ENCODE results near the gene VASP.

VASP gene

GRCh38 chr19:45506989-45507871, at the start of gene VASP:
Gene VASP (plus strand): TSS chr19:45507479. CDS start chr19:45507772, 293 bp downstream.
- Histone ChIP-seq H3K4me1 (ENCODE audit: control insufficient read depth, insufficient read depth, low read length) (peaks cover 34% of the 10 kb centered on the region), H3K9ac (ENCODE audit: low read length) (peak within 1 kb of the TSS; percentile 100)

GRCh38 chr19:45457776-45458175, 49.5 kb upstream of the VASP start:
- Histone ChIP-seq H3K36me3 (ENCODE audit: control insufficient read depth, insufficient read depth, low read length) (no peaks in the 10 kb centered on the region), H3K4me3 (ENCODE audit: low read length) (no peak overlapping the region), H3K9me3 (ENCODE audit: control insufficient read depth, low read length) (no peaks in the 10 kb centered on the region), H3K4me1 (ENCODE audit: control insufficient read depth, insufficient read depth, low read length) (peaks cover 18% of the 10 kb centered on the region), H3K27me3 (ENCODE audit: control insufficient read depth, insufficient read depth, low read length) (no peaks in the 10 kb centered on the region), H3K9ac (ENCODE audit: low read length) (no peak overlapping the region)

More at GRCh38 chr19:45506989-45507871, at the start of gene VASP:
- H3K36me3 ChIP-seq (ENCODE audit: control insufficient read depth, insufficient read depth, low read length): no peaks in the 10 kb centered on the region
- H3K27me3 ChIP-seq (ENCODE audit: control insufficient read depth, insufficient read depth, low read length): no peaks in the 10 kb centered on the region
- H3K4me3 ChIP-seq (ENCODE audit: low read length): peak within 1 kb of the TSS; percentile 93
- H3K9me3 ChIP-seq (ENCODE audit: control insufficient read depth, low read length): no peaks in the 10 kb centered on the region

GRCh38 chr19:45460807-45461347, 46.4 kb upstream of the VASP start:
- no peak overlapping the region for H3K9ac ChIP-seq (ENCODE audit: low read length)
- H3K27me3 ChIP-seq (ENCODE audit: control insufficient read depth, insufficient read depth, low read length): peaks cover 4% of the 10 kb centered on the region
- peaks cover 8% of the 10 kb centered on the region for H3K4me1 ChIP-seq (ENCODE audit: control insufficient read depth, insufficient read depth, low read length)
- H3K4me3 ChIP-seq (ENCODE audit: low read length): no peak overlapping the region
- H3K9me3 ChIP-seq (ENCODE audit: control insufficient read depth, low read length): no peaks in the 10 kb centered on the region
- H3K36me3 ChIP-seq (ENCODE audit: control insufficient read depth, insufficient read depth, low read length): no peaks in the 10 kb centered on the region

GRCh38 chr19:45462174-45462573, 45.1 kb upstream of the VASP start:
- H3K9me3 ChIP-seq (ENCODE audit: control insufficient read depth, low read length): no peaks in the 10 kb centered on the region
- H3K4me1 ChIP-seq (ENCODE audit: control insufficient read depth, insufficient read depth, low read length): peaks cover 3% of the 10 kb centered on the region
- H3K27me3 ChIP-seq (ENCODE audit: control insufficient read depth, insufficient read depth, low read length): peaks cover 6% of the 10 kb centered on the region
- no peaks in the 10 kb centered on the region for H3K36me3 ChIP-seq (ENCODE audit: control insufficient read depth, insufficient read depth, low read length)
- H3K9ac ChIP-seq (ENCODE audit: low read length): no peak overlapping the region
- no peak overlapping the region for H3K4me3 ChIP-seq (ENCODE audit: low read length)

- Histone ChIP-seq H3K9me3 (ENCODE audit: control insufficient read depth, low read length) (no peaks in the 10 kb centered on the region), H3K9ac (ENCODE audit: low read length) (no peak overlapping the region), H3K4me1 (ENCODE audit: control insufficient read depth, insufficient read depth, low read length) (peaks cover 10% of the 10 kb centered on the region), H3K27me3 (ENCODE audit: control insufficient read depth, insufficient read depth, low read length) (peaks cover 9% of the 10 kb centered on the region), H3K4me3 (ENCODE audit: low read length) (no peak overlapping the region), H3K36me3 (ENCODE audit: control insufficient read depth, insufficient read depth, low read length) (no peaks in the 10 kb centered on the region)
These were observed 44.0 kb upstream of the VASP start for GRCh38 chr19:45463241-45463640.

GRCh38 chr19:45464274-45464673, 43.0 kb upstream of the VASP start:
- Histone ChIP-seq H3K27me3 (ENCODE audit: control insufficient read depth, insufficient read depth, low read length) (peaks cover 9% of the 10 kb centered on the region), H3K9ac (ENCODE audit: low read length) (no peak overlapping the region), H3K36me3 (ENCODE audit: control insufficient read depth, insufficient read depth, low read length) (no peaks in the 10 kb centered on the region), H3K9me3 (ENCODE audit: control insufficient read depth, low read length) (no peaks in the 10 kb centered on the region), H3K4me3 (ENCODE audit: low read length) (no peak overlapping the region), H3K4me1 (ENCODE audit: control insufficient read depth, insufficient read depth, low read length) (peaks cover 15% of the 10 kb centered on the region)

GRCh38 chr19:45464852-45465441, 42.3 kb upstream of the VASP start:
- Histone ChIP-seq H3K9ac (ENCODE audit: low read length) (no peak overlapping the region), H3K36me3 (ENCODE audit: control insufficient read depth, insufficient read depth, low read length) (no peaks in the 10 kb centered on the region), H3K9me3 (ENCODE audit: control insufficient read depth, low read length) (no peaks in the 10 kb centered on the region), H3K4me3 (ENCODE audit: low read length) (no peak overlapping the region), H3K4me1 (ENCODE audit: control insufficient read depth, insufficient read depth, low read length) (peaks cover 17% of the 10 kb centered on the region), H3K27me3 (ENCODE audit: control insufficient read depth, insufficient read depth, low read length) (peaks cover 9% of the 10 kb centered on the region)

GRCh38 chr19:45467115-45467455, 40.2 kb upstream of the VASP start:
- Histone ChIP-seq H3K9ac (ENCODE audit: low read length) (peak overlapping the region; percentile 92), H3K4me3 (ENCODE audit: low read length) (peak overlapping the region; percentile 51), H3K9me3 (ENCODE audit: control insufficient read depth, low read length) (no peaks in the 10 kb centered on the region), H3K27me3 (ENCODE audit: control insufficient read depth, insufficient read depth, low read length) (peaks cover 22% of the 10 kb centered on the region), H3K36me3 (ENCODE audit: control insufficient read depth, insufficient read depth, low read length) (no peaks in the 10 kb centered on the region), H3K4me1 (ENCODE audit: control insufficient read depth, insufficient read depth, low read length) (peaks cover 21% of the 10 kb centered on the region)

- H3K9ac ChIP-seq (ENCODE audit: low read length): peak within 1 kb of the TSS; percentile 92
- H3K9me3 ChIP-seq (ENCODE audit: control insufficient read depth, low read length): no peaks in the 10 kb centered on the region
- peaks cover 27% of the 10 kb centered on the region for H3K27me3 ChIP-seq (ENCODE audit: control insufficient read depth, insufficient read depth, low read length)
- H3K36me3 ChIP-seq (ENCODE audit: control insufficient read depth, insufficient read depth, low read length): no peaks in the 10 kb centered on the region
- peaks cover 21% of the 10 kb centered on the region for H3K4me1 ChIP-seq (ENCODE audit: control insufficient read depth, insufficient read depth, low read length)
- peak within 1 kb of the TSS; percentile 51 for H3K4me3 ChIP-seq (ENCODE audit: low read length)
These were observed 39.7 kb upstream of the VASP start, which contains the start of gene FOSB for GRCh38 chr19:45467456-45468158. Gene FOSB (plus strand): TSS chr19:45467996. CDS start chr19:45468587, 591 bp downstream.

- no peaks in the 10 kb centered on the region for H3K9me3 ChIP-seq (ENCODE audit: control insufficient read depth, low read length)
- H3K4me1 ChIP-seq (ENCODE audit: control insufficient read depth, insufficient read depth, low read length): peaks cover 21% of the 10 kb centered on the region
- H3K9ac ChIP-seq (ENCODE audit: low read length): peak overlapping the region; percentile 92
- H3K4me3 ChIP-seq (ENCODE audit: low read length): peak overlapping the region; percentile 51
- no peaks in the 10 kb centered on the region for H3K36me3 ChIP-seq (ENCODE audit: control insufficient read depth, insufficient read depth, low read length)
- peaks cover 31% of the 10 kb centered on the region for H3K27me3 ChIP-seq (ENCODE audit: control insufficient read depth, insufficient read depth, low read length)
These were observed 39.1 kb upstream of the VASP start for GRCh38 chr19:45468159-45468651.

- peaks cover 34% of the 10 kb centered on the region for H3K27me3 ChIP-seq (ENCODE audit: control insufficient read depth, insufficient read depth, low read length)
- H3K36me3 ChIP-seq (ENCODE audit: control insufficient read depth, insufficient read depth, low read length): no peaks in the 10 kb centered on the region
- peak overlapping the region; percentile 37 for H3K4me3 ChIP-seq (ENCODE audit: low read length)
- no peaks in the 10 kb centered on the region for H3K9me3 ChIP-seq (ENCODE audit: control insufficient read depth, low read length)
- H3K9ac ChIP-seq (ENCODE audit: low read length): peak overlapping the region; percentile 92
- H3K4me1 ChIP-seq (ENCODE audit: control insufficient read depth, insufficient read depth, low read length): peaks cover 21% of the 10 kb centered on the region
These were observed 38.5 kb upstream of the VASP start for GRCh38 chr19:45468803-45469131.
